H7 (cell line): ENCODE results near the gene AMPH. TPM values are rescaled to one million over a fixed set of nuclear protein-coding genes. Genes with fewer than 3 reads are reported as not detected.

ENCODE experiments used
- DNase-seq: peaks from one replicate; pipeline ENCODE4 v3.0.0; 2012
- H3K27me3 ChIP-seq: 2 replicates; pipeline ENCODE4 v1.6.0; 2011; ENCODE audit warnings: mild to moderate bottlenecking, low read length; ENCODE audit not compliant: control insufficient read depth, insufficient read depth
- H3K36me3 ChIP-seq: replicated peaks from 2 replicates; pipeline ENCODE4 v1.5.1; 2011; ENCODE audit warnings: low read length; ENCODE audit not compliant: control insufficient read depth, insufficient read depth
- H3K4me3 ChIP-seq: 2 replicates; pipeline ENCODE4 v1.5.1; 2011; ENCODE audit warnings: low read depth, mild to moderate bottlenecking, control low read depth, low read length, moderate library complexity; ENCODE audit not compliant: insufficient read depth
- total RNA-seq: library from RNA; depleted of rRNA; stranded (reverse); fragments of >200 nt; shearing (Covaris generic); gene quantifications from 2 replicates; pipeline ENCODE4 v1.2.3, GENCODE V29; 2014

The AMPH gene
- total RNA-seq, 1 experiment from 2014 or later, result 2.8 TPM

- no peaks in the 10 kb centered on the region for H3K36me3 ChIP-seq
- DNase-seq, result no peak
- no peaks in the 10 kb centered on the region for H3K27me3 ChIP-seq
- H3K4me3 ChIP-seq, result no peak overlapping the region
Measured at GRCh38 chr7:38482521-38482920, 148.7 kb downstream of the AMPH start.

GRCh38 chr7:38481401-38481800 is 149.8 kb downstream of the AMPH start:
- H3K27me3 ChIP-seq, result no peaks in the 10 kb centered on the region
- no peaks in the 10 kb centered on the region for H3K36me3 ChIP-seq
- no peak overlapping the region for H3K4me3 ChIP-seq
- no peak for DNase-seq

- H3K36me3 ChIP-seq, result no peaks in the 10 kb centered on the region; the same call in 1 of the 2 replicates
- H3K4me3 ChIP-seq, result no peak overlapping the region
- H3K27me3 ChIP-seq, result no peaks in the 10 kb centered on the region
- no peak for DNase-seq
Measured at GRCh38 chr7:38478404-38478803, 152.8 kb downstream of the AMPH start.

GRCh38 chr7:38477333-38477732 is 153.8 kb downstream of the AMPH start:
- Histone ChIP-seq H3K36me3 (no peaks in the 10 kb centered on the region; the same call in 1 of the 2 replicates), H3K4me3 (no peak overlapping the region), H3K27me3 (no peaks in the 10 kb centered on the region)
- no peak for DNase-seq

GRCh38 chr7:38476764-38477163 is 154.4 kb downstream of the AMPH start:
- Histone ChIP-seq H3K27me3 (no peaks in the 10 kb centered on the region), H3K36me3 (no peaks in the 10 kb centered on the region; the same call in 1 of the 2 replicates), H3K4me3 (no peak overlapping the region)
- no peak for DNase-seq

GRCh38 chr7:38465956-38466355 is 165.2 kb downstream of the AMPH start:
- no peak for DNase-seq
- H3K4me3 ChIP-seq, result no peak overlapping the region
- no peaks in the 10 kb centered on the region for H3K36me3 ChIP-seq
- no peaks in the 10 kb centered on the region for H3K27me3 ChIP-seq

- H3K36me3 ChIP-seq, result no peaks in the 10 kb centered on the region
- no peaks in the 10 kb centered on the region for H3K27me3 ChIP-seq
- no peak overlapping the region for H3K4me3 ChIP-seq
- DNase-seq, result no peak
Measured at GRCh38 chr7:38463277-38464225, 167.6 kb downstream of the AMPH start.

- no peak for DNase-seq
- Histone ChIP-seq H3K27me3 (no peaks in the 10 kb centered on the region), H3K4me3 (no peak overlapping the region), H3K36me3 (no peaks in the 10 kb centered on the region)
Measured at GRCh38 chr7:38462819-38463218, 168.4 kb downstream of the AMPH start.

- H3K36me3 ChIP-seq, result no peaks in the 10 kb centered on the region
- no peaks in the 10 kb centered on the region for H3K27me3 ChIP-seq
Measured at GRCh38 chr7:38461887-38462286, 169.3 kb downstream of the AMPH start.

GRCh38 chr7:38453826-38454225 is 177.3 kb downstream of the AMPH start:
- no peak for DNase-seq
- Histone ChIP-seq H3K27me3 (no peaks in the 10 kb centered on the region), H3K4me3 (no peak overlapping the region), H3K36me3 (no peaks in the 10 kb centered on the region)

More at GRCh38 chr7:38461887-38462286, 169.3 kb downstream of the AMPH start:
- H3K4me3 ChIP-seq, result no peak overlapping the region
- DNase-seq, result no peak

- Histone ChIP-seq H3K36me3 (no peaks in the 10 kb centered on the region), H3K4me3 (no peak overlapping the region), H3K27me3 (no peaks in the 10 kb centered on the region)
- no peak for DNase-seq
Measured at GRCh38 chr7:38453168-38453567, 178.0 kb downstream of the AMPH start.

GRCh38 chr7:38452681-38453108 is 178.5 kb downstream of the AMPH start:
- Histone ChIP-seq H3K36me3 (no peaks in the 10 kb centered on the region), H3K27me3 (no peaks in the 10 kb centered on the region), H3K4me3 (no peak overlapping the region)
- no peak for DNase-seq

- DNase-seq, result peak; percentile 28
Measured at GRCh38 chr7:38451840-38452239, 179.3 kb downstream of the AMPH start.

GRCh38 chr7:38448584-38449234 is 182.5 kb downstream of the AMPH start:
- Histone ChIP-seq H3K36me3 (no peaks in the 10 kb centered on the region), H3K27me3 (no peaks in the 10 kb centered on the region), H3K4me3 (no peak overlapping the region)
- no peak for DNase-seq

More at GRCh38 chr7:38451840-38452239, 179.3 kb downstream of the AMPH start:
- no peak overlapping the region for H3K4me3 ChIP-seq
- no peaks in the 10 kb centered on the region for H3K36me3 ChIP-seq
- no peaks in the 10 kb centered on the region for H3K27me3 ChIP-seq

GRCh38 chr7:38448054-38448453 is 183.1 kb downstream of the AMPH start:
- no peaks in the 10 kb centered on the region for H3K27me3 ChIP-seq
- no peak overlapping the region for H3K4me3 ChIP-seq
- no peaks in the 10 kb centered on the region for H3K36me3 ChIP-seq
- no peak for DNase-seq
